Caco-2 (cell line): ENCODE results near the gene SLC39A1. TPM values are rescaled to one million over a fixed set of nuclear protein-coding genes. Genes with fewer than 3 reads are reported as not detected.

Source experiments
- BruUV-seq: library from RNA; stranded (reverse); fragments of 400-500 nt; replicated peaks from 2 replicates; lab custom pipeline; 2021; lab: Mats Ljungman, UMichigan
- CTCF ChIA-PET: fragments of 300-600 bp; sonication (Branson Sonifier 250); formaldehyde crosslinking; loops from one replicate; lab custom pipeline; 2022; ENCODE audit warnings: antibody characterized with exemption; lab: Charles Lee
- POLR2A ChIA-PET: fragments of 300-600 bp; sonication (Branson Sonifier 250); formaldehyde crosslinking; loops from one replicate; lab custom pipeline; 2022; ENCODE audit warnings: antibody characterized with exemption; lab: Charles Lee
- DNase-seq, 2 experiments: peaks; one replicate each; pipeline versions ENCODE4 v3.0.0 to v3.0.0-alpha.2; 2020 to 2022
- H3K27me3 ChIP-seq: replicated peaks from 2 replicates; pipeline ENCODE4 v1.6.0; 2011; ENCODE audit warnings: low read length; ENCODE audit not compliant: control insufficient read depth, insufficient read depth
- H3K36me3 ChIP-seq: 2 replicates; pipeline ENCODE4 v1.5.1; 2011; ENCODE audit warnings: low read length; ENCODE audit not compliant: control insufficient read depth, insufficient read depth
- H3K4me1 ChIP-seq: fragments of 250-450 bp; sonication (Bioruptor Pico); 2 replicates; pipeline ENCODE4 v1.5.1; 2020; ENCODE audit warnings: mild to moderate bottlenecking
- H3K4me3 ChIP-seq: 2 replicates; pipeline ENCODE4 v1.5.1; 2011; ENCODE audit warnings: low read depth, mild to moderate bottlenecking, control low read depth, low read length
- H3K9me3 ChIP-seq: fragments of 250-450 bp; sonication (Bioruptor Pico); 2 replicates; pipeline ENCODE4 v1.5.1; 2020; ENCODE audit warnings: mild to moderate bottlenecking, moderate library complexity
- H3K27ac Mint-ChIP-seq: one replicate; pipeline ENCODE4 v1.8.0; 2022; ENCODE audit warnings: mixed read lengths; ENCODE audit not compliant: unreplicated experiment
- H3K27me3 Mint-ChIP-seq: one replicate; pipeline ENCODE4 v1.8.0; 2022; ENCODE audit warnings: mixed read lengths; ENCODE audit not compliant: insufficient read depth, unreplicated experiment
- H3K36me3 Mint-ChIP-seq: one replicate; pipeline ENCODE4 v1.8.0; 2022; ENCODE audit warnings: mild to moderate bottlenecking, mixed read lengths; ENCODE audit not compliant: insufficient read depth, unreplicated experiment
- H3K4me1 Mint-ChIP-seq: one replicate; pipeline ENCODE4 v1.8.0; 2022; ENCODE audit warnings: low read depth, mixed read lengths; ENCODE audit not compliant: unreplicated experiment
- H3K4me3 Mint-ChIP-seq: one replicate; pipeline ENCODE4 v1.8.0; 2022; ENCODE audit warnings: mild to moderate bottlenecking, moderate library complexity, mixed read lengths; ENCODE audit not compliant: unreplicated experiment
- H3K9me3 Mint-ChIP-seq: one replicate; pipeline ENCODE4 v1.8.0; 2022; ENCODE audit warnings: mixed read lengths; ENCODE audit not compliant: unreplicated experiment
- intact Hi-C: fragments of 100-400 bp; cut with micrococcal nuclease; formaldehyde crosslinking; loops from one replicate; pipeline ENCODE4 v1.10.0; 2022; ENCODE audit not compliant: unreplicated experiment
- total RNA-seq: library from RNA; stranded (reverse); gene quantifications from 2 replicates; pipeline ENCODE4 v1.2.3, GENCODE V29; 2022
- TF ChIP-seq, protein P1 (sequence below), 2 experiments: fragments of 200-600 bp in 1 of 2; IDR thresholded peaks; 1 replicate in 1 of 2; 2 replicates in 1 of 2; pipeline versions ENCODE4 v1.5.1 to v1.8.0; 2011 to 2022; ENCODE audit warnings: antibody characterized with exemption in 1 of 2, control low read depth in 1 of 2, inconsistent platforms in 1 of 2, low read depth in 1 of 2, low read length in 1 of 2, mild to moderate bottlenecking in 1 of 2, moderate library complexity in 1 of 2; ENCODE audit not compliant: insufficient read depth in 1 of 2, severe bottlenecking in 1 of 2, unreplicated experiment in 1 of 2

The SLC39A1 gene
- total RNA-seq, 1 experiment from 2014 or later: 135 TPM

DNA sequence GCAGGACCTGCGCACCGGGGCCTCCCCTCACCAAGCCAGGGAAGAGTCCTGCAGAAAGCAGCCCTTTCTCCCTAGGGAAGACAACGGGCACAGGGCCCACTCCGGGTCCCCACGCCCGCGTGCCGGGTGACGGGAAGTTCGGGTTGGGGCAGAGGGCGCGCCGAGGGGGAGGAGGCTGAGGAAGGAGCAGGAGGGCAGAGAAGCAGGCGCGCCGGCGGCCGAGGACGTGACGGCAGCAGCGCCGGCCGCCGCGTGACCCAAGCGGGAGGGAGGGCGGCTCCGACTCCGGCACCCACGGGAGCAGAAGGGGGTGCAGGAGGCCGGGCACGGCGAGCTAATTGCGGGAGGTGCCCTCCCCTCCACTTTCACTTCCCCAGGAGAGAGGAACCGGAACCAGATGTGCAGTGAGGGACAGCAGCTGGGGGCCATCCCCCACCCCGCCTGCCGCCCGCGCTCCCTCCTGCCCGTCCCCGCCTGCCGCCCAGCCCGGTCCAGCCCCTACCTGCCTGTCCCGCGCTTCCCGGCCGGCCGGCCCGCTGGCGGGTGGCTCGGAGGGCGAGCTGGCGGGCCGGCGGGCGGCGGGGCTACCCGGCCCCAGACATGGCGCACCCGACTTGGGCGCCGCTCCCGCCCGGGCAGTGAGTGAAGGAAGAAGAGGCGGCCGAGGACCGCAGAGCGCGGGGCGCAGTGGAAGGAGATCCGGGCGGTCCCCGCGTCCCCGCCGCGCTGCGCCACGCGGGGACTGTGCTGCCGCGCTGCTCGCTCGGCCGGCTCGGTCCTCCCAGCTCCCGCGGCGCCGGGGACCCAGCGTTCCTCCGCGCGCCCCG lies 17.3 kb downstream of the SLC39A1 start:
- peak; percentile 60 to 68 for DNase-seq
- Mint-ChIP-seq H3K36me3 (peaks cover 59% of the 10 kb centered on the region), H3K9me3 (no peaks in the 10 kb centered on the region), H3K4me1 (peaks cover 7% of the 10 kb centered on the region), H3K4me3 (peak overlapping the region; percentile 82), H3K27me3 (no peaks in the 10 kb centered on the region), H3K27ac (peak overlapping the region; percentile 44)
- TF ChIP-seq, protein P1, sequence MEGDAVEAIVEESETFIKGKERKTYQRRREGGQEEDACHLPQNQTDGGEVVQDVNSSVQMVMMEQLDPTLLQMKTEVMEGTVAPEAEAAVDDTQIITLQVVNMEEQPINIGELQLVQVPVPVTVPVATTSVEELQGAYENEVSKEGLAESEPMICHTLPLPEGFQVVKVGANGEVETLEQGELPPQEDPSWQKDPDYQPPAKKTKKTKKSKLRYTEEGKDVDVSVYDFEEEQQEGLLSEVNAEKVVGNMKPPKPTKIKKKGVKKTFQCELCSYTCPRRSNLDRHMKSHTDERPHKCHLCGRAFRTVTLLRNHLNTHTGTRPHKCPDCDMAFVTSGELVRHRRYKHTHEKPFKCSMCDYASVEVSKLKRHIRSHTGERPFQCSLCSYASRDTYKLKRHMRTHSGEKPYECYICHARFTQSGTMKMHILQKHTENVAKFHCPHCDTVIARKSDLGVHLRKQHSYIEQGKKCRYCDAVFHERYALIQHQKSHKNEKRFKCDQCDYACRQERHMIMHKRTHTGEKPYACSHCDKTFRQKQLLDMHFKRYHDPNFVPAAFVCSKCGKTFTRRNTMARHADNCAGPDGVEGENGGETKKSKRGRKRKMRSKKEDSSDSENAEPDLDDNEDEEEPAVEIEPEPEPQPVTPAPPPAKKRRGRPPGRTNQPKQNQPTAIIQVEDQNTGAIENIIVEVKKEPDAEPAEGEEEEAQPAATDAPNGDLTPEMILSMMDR (IDR thresholded peaks at IDR 0.05; ENCODE audit: insufficient read depth in 1 of 2, low read depth in 1 of 2, low read length in 1 of 2, severe bottlenecking in 1 of 2, unreplicated experiment in 1 of 2): no peak
- H3K4me1 ChIP-seq: peaks cover 8% of the 10 kb centered on the region
- H3K4me3 ChIP-seq: peak overlapping the region; percentile 92
- ChIA-PET POLR2A (interaction anchor here (0.6 to 1.7 kb wide), 5 partner anchors 17 to 179 kb away, joined by 3 to 20 read pairs (median 6); partner anchors contain the start of genes CREB3L4 and GATAD2B), CTCF (interaction anchor here (0.6 to 2.0 kb wide), 9 partner anchors 11 to 302 kb away, joined by 4 to 24 read pairs (median 6); partner anchors contain the start of genes CREB3L4, CRTC2, GATAD2B and SLC39A1)
- intact Hi-C loops: loop anchor here (1.0 to 2.0 kb wide), 2 partner anchors 23 to 40 kb away; partner anchors contain the start of genes GATAD2B and RAB13
- BruUV-seq: no TSS peak
- H3K27me3 ChIP-seq: no peaks in the 10 kb centered on the region
- H3K9me3 ChIP-seq: no peaks in the 10 kb centered on the region
- peaks cover 3% of the 10 kb centered on the region; the same call in 1 of the 2 replicates for H3K36me3 ChIP-seq

GRCh38 chr1:153945131-153945794 lies 18.1 kb downstream of the SLC39A1 start:
- CTCF ChIA-PET: interaction anchor here (0.6 kb wide), 1 partner anchor 22 kb away, joined by 4 read pairs; no protein-coding TSS in a partner anchor
- H3K27me3 Mint-ChIP-seq: no peaks in the 10 kb centered on the region
- H3K4me3 ChIP-seq: peak overlapping the region; percentile 92
- peak overlapping the region; percentile 82 for H3K4me3 Mint-ChIP-seq
- no peaks in the 10 kb centered on the region for H3K9me3 Mint-ChIP-seq
- peaks cover 55% of the 10 kb centered on the region for H3K36me3 Mint-ChIP-seq
- no peaks in the 10 kb centered on the region for H3K27me3 ChIP-seq
- intact Hi-C loops: no loop called here
- peak overlapping the region; percentile 44 for H3K27ac Mint-ChIP-seq
- H3K9me3 ChIP-seq: no peaks in the 10 kb centered on the region
- BruUV-seq: no TSS peak
- peaks cover 8% of the 10 kb centered on the region for H3K4me1 ChIP-seq
- POLR2A ChIA-PET: interaction anchor here (1.7 kb wide), 1 partner anchor 22 kb away, joined by 6 read pairs; the partner anchor contains the start of gene GATAD2B
- peak in 1 of 2 experiments; percentile 34 for DNase-seq
- TF ChIP-seq, protein P1 (IDR thresholded peaks at IDR 0.05; ENCODE audit: insufficient read depth in 1 of 2, low read depth in 1 of 2, low read length in 1 of 2, severe bottlenecking in 1 of 2, unreplicated experiment in 1 of 2): no peak
- peaks cover 7% of the 10 kb centered on the region for H3K4me1 Mint-ChIP-seq
- H3K36me3 ChIP-seq: peaks cover 3% of the 10 kb centered on the region; the same call in 1 of the 2 replicates

DNA sequence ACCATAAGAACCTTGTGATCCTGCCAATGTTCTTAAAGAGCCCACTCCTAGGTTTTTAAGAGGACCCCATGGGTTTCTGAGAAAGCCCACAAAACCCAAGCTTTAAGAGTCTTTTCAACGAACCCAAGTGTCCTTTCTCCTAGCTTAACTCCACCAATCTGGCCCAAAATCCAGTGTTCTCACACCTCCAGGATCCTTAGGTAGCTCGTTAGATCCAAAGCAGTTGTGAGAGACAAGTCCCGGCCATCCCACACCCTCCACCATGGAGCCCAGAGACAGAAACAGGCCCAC lies 18.6 kb downstream of the SLC39A1 start:
- H3K36me3 Mint-ChIP-seq: peaks cover 52% of the 10 kb centered on the region
- TSS peak; percentile 18 for BruUV-seq
- H3K4me1 Mint-ChIP-seq: peaks cover 7% of the 10 kb centered on the region
- DNase-seq: no peak
- peak overlapping the region; percentile 44 for H3K27ac Mint-ChIP-seq
- ChIA-PET CTCF (no interaction called here), POLR2A (no interaction called here)
- H3K9me3 Mint-ChIP-seq: no peaks in the 10 kb centered on the region
- H3K36me3 ChIP-seq: peaks cover 4% of the 10 kb centered on the region; the same call in 1 of the 2 replicates
- no peak overlapping the region for H3K4me3 ChIP-seq
- TF ChIP-seq, protein P1 (IDR thresholded peaks at IDR 0.05; ENCODE audit: insufficient read depth in 1 of 2, low read depth in 1 of 2, low read length in 1 of 2, severe bottlenecking in 1 of 2, unreplicated experiment in 1 of 2): no peak
- intact Hi-C loops: no loop called here
- H3K4me3 Mint-ChIP-seq: peak overlapping the region; percentile 82
- peaks cover 8% of the 10 kb centered on the region for H3K4me1 ChIP-seq
- no peaks in the 10 kb centered on the region for H3K9me3 ChIP-seq
- no peaks in the 10 kb centered on the region for H3K27me3 ChIP-seq
- no peaks in the 10 kb centered on the region for H3K27me3 Mint-ChIP-seq
